PC-3 (cell line): ENCODE data around the gene C6orf62. TPM values are rescaled to one million over a fixed set of nuclear protein-coding genes. Genes with fewer than 3 reads are reported as not detected.

Experiments used
- ATAC-seq: fragments of 200-7000 bp; cut with Tn5 transposase; 2 replicates; pipeline ENCODE4 v1.9.1; 2020; ENCODE audit warnings: mild to moderate bottlenecking, moderate library complexity
- BruUV-seq: library from RNA; stranded (reverse); fragments of 400-500 nt; replicated peaks from 2 replicates; lab custom pipeline; 2021; lab: Mats Ljungman, UMichigan
- CTCF ChIA-PET: fragments of 300-600 bp; sonication (Branson Sonifier 250); formaldehyde crosslinking; loops from one replicate; lab custom pipeline; 2022; ENCODE audit warnings: antibody characterized with exemption; lab: Charles Lee
- POLR2A ChIA-PET: fragments of 300-600 bp; sonication (Branson Sonifier 250); formaldehyde crosslinking; loops from one replicate; lab custom pipeline; 2022; ENCODE audit warnings: antibody characterized with exemption; ENCODE audit not compliant: unreplicated experiment; lab: Charles Lee
- DNase-seq: peaks from one replicate; pipeline ENCODE4 v3.0.0-alpha.2; 2015
- H2AFZ ChIP-seq: fragments of 300-600 bp; sonication (generic); 2 replicates; pipeline ENCODE4 v1.6.0; 2016; ENCODE audit warnings: antibody characterized with exemption, low read length
- H3F3A ChIP-seq: fragments of 300-600 bp; sonication (generic); one replicate; pipeline ENCODE4 v1.6.0; 2017; ENCODE audit warnings: antibody characterized with exemption, low read length, control low read depth, mild to moderate bottlenecking; ENCODE audit not compliant: unreplicated experiment
- H3K27ac ChIP-seq: fragments of 300-600 bp; sonication (generic); 2 replicates; pipeline ENCODE4 v1.5.1; 2016; ENCODE audit warnings: mild to moderate bottlenecking, low read length
- H3K27me3 ChIP-seq: fragments of 300-600 bp; sonication (generic); 2 replicates; pipeline ENCODE4 v1.6.1; 2016; ENCODE audit warnings: low read length, mixed read lengths
- H3K36me3 ChIP-seq: fragments of 300-600 bp; sonication (generic); 2 replicates; pipeline ENCODE4 v1.6.1; 2016; ENCODE audit warnings: low read depth, mixed run types, low read length, mixed read lengths
- H3K4me1 ChIP-seq: fragments of 300-600 bp; sonication (generic); 2 replicates; pipeline ENCODE4 v1.5.1; 2016; ENCODE audit warnings: low read length; ENCODE audit not compliant: insufficient read depth
- H3K4me2 ChIP-seq: fragments of 300-600 bp; sonication (generic); 2 replicates; pipeline ENCODE4 v1.6.0; 2016; ENCODE audit warnings: low read length
- H3K4me3 ChIP-seq: fragments of 300-600 bp; sonication (generic); 2 replicates; pipeline ENCODE4 v1.5.1; 2016; ENCODE audit warnings: mild to moderate bottlenecking, low read length, mixed read lengths
- H3K79me2 ChIP-seq: fragments of 300-600 bp; sonication (generic); 2 replicates; pipeline ENCODE4 v1.6.1; 2017; ENCODE audit warnings: low read length, mixed read lengths
- H3K9ac ChIP-seq: fragments of 300-600 bp; sonication (generic); 2 replicates; pipeline ENCODE4 v1.6.0; 2016; ENCODE audit warnings: mild to moderate bottlenecking, low read length
- H3K9me2 ChIP-seq: fragments of 300-600 bp; sonication (generic); replicated peaks from 2 replicates; pipeline ENCODE4 v1.6.1; 2016; ENCODE audit warnings: mixed run types, low read length, mixed read lengths
- H3K9me3 ChIP-seq: fragments of 300-600 bp; sonication (generic); 2 replicates; pipeline ENCODE4 v1.6.1; 2016; ENCODE audit warnings: low read length, mixed read lengths
- H4K20me1 ChIP-seq: fragments of 300-600 bp; sonication (generic); 2 replicates; pipeline ENCODE4 v1.6.1; 2016; ENCODE audit warnings: low read length, mixed read lengths
- CTCF ChIP-seq: fragments of 300-600 bp; sonication (generic); conservative IDR thresholded peaks from 2 replicates; pipeline ENCODE4 v1.5.1; 2017; ENCODE audit warnings: antibody characterized with exemption, low read depth, mild to moderate bottlenecking, low read length
- EZH2 ChIP-seq: fragments of 300-600 bp; sonication (generic); IDR thresholded peaks from one replicate; pipeline ENCODE4 v1.6.1; 2017; ENCODE audit warnings: antibody characterized with exemption, mild to moderate bottlenecking, low read length; ENCODE audit not compliant: unreplicated experiment
- EZH2phosphoT487 ChIP-seq: fragments of 300-600 bp; sonication (generic); IDR thresholded peaks from 2 replicates; pipeline ENCODE4 v1.6.1; 2018; ENCODE audit warnings: mild to moderate bottlenecking, antibody characterized with exemption, low read length, borderline replicate concordance
- intact Hi-C: fragments of 100-400 bp; cut with micrococcal nuclease; formaldehyde crosslinking; loops from 2 replicates; pipeline ENCODE4 v1.9.0; 2023
- total RNA-seq: library from RNA; depleted of rRNA; stranded (reverse); fragments of >200 nt; gene quantifications from 2 replicates; pipeline ENCODE4 v1.2.3, GENCODE V29; 2014

The C6orf62 gene
- total RNA-seq, 1 experiment from 2014 or later, result 81.8 TPM

- no peak overlapping the region for H3K27ac ChIP-seq
- H3K4me2 ChIP-seq, result no peak overlapping the region
- no peaks in the 10 kb centered on the region for H3K4me1 ChIP-seq
- no peak overlapping the region for H2AFZ ChIP-seq
- H3K4me3 ChIP-seq, result no peak overlapping the region
- CTCF ChIA-PET, result no interaction called here
- H3K79me2 ChIP-seq, result peaks cover 37% of the 10 kb centered on the region
- intact Hi-C loops, result no loop called here
- DNase-seq (no peak), ATAC-seq (no peak)
- no peak for TF ChIP-seq EZH2
- no peak for TF ChIP-seq EZH2phosphoT487
- no peak for TF ChIP-seq CTCF
- H3K36me3 ChIP-seq, result peaks cover 91% of the 10 kb centered on the region
- POLR2A ChIA-PET, result no interaction called here
- no peaks in the 10 kb centered on the region for H3K9me2 ChIP-seq
- H3K9ac ChIP-seq, result no peak overlapping the region
- no peaks in the 10 kb centered on the region for H3F3A ChIP-seq
- H3K9me3 ChIP-seq, result no peaks in the 10 kb centered on the region
- peaks cover 20% of the 10 kb centered on the region for H4K20me1 ChIP-seq
- no TSS peak for BruUV-seq
- H3K27me3 ChIP-seq, result no peaks in the 10 kb centered on the region
These were observed 9.8 kb downstream of the C6orf62 start for GRCh38 chr6:24709014-24709711.

- no peak for DNase-seq
- no peaks in the 10 kb centered on the region for H3K9me2 ChIP-seq
These were observed 10.3 kb downstream of the C6orf62 start for GRCh38 chr6:24708612-24709011.

More at GRCh38 chr6:24708612-24709011, 10.3 kb downstream of the C6orf62 start:
- Histone ChIP-seq H4K20me1 (peaks cover 15% of the 10 kb centered on the region), H3K27me3 (no peaks in the 10 kb centered on the region), H3K4me3 (no peak overlapping the region), H3K9me3 (no peaks in the 10 kb centered on the region), H3K4me2 (no peak overlapping the region), H3K9ac (no peak overlapping the region), H3K4me1 (no peaks in the 10 kb centered on the region), H3K27ac (no peak overlapping the region), H3F3A (no peaks in the 10 kb centered on the region), H3K79me2 (peaks cover 31% of the 10 kb centered on the region), H3K36me3 (peaks cover 89% of the 10 kb centered on the region), H2AFZ (no peak overlapping the region)
- POLR2A ChIA-PET, result no interaction called here
- TF ChIP-seq EZH2 (no peak), EZH2phosphoT487 (no peak), CTCF (no peak)
- no peak for ATAC-seq
- intact Hi-C loops, result no loop called here
- CTCF ChIA-PET, result no interaction called here
- no TSS peak for BruUV-seq
